ENCODE results near the gene RPS6KA5.
A peak's percentile ranks its signal among the peaks of the same experiment; 100 is the strongest.
"Not testable (repeated sequence)": the region's sequence is repeated elsewhere in the genome, so short reads cannot be mapped to it uniquely, and the experiment has no call there.

The RPS6KA5 gene

DNA sequence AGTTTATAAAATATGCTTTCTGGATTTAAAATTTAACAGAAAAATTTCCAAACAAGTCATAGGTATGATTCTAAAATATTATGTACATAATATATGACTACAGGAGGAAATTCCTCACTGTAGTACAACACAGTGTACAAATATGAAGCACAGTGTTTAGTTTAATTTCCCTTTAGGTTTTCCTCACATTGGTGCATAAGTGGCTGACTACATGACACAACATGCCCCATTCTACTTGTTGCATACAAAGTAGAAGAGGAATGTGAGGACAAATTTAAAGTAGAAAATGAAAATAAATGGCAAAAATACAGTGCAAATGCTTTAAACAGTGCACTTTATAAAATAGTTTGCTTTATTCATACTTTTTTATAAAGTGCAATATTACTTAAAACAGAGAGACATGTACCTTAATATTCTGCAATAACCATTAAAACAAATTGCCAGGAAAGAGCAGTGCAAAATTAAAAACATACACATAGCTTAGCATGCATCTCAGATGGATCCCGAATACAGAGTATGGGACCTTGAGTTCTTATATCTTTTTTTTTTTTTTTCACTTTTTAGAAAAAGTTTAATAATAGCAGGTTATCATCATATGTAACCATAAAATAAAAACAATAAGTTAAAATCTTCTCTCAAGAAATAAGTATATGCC is 189.4 kb downstream of the RPS6KA5 start:
- DNase-seq (ENCODE audit: low read depth) = no peak

GRCh38 chr14:90867501-90867900 is 192.9 kb downstream of the RPS6KA5 start:
- DNase-seq (ENCODE audit: low read depth) = no peak

DNA sequence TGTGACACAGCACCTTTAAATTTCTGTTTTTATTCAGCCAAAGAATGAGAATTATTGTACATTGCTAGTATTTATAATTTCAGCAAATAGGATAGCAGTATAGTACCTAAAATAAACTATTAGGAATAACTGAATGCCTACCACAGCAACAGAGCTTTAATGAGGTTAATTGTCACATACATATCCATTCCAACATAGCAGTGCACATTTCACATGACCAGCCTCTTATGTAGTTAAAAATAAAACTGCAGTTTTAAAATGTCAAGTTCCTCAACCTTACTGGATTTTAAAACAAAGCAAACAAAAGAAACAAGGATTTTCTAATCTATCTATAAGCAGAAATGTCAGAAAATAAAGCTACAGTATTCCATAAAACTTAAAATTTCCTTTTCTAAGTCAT is 193.6 kb downstream of the RPS6KA5 start:
- no peak for DNase-seq (ENCODE audit: low read depth)

GRCh38 chr14:90864741-90865140 is 195.7 kb downstream of the RPS6KA5 start:
- no peak for DNase-seq (ENCODE audit: low read depth)

- no peak for DNase-seq (ENCODE audit: low read depth)
Observed at GRCh38 chr14:90858511-90858910, 201.9 kb downstream of the RPS6KA5 start.

DNA sequence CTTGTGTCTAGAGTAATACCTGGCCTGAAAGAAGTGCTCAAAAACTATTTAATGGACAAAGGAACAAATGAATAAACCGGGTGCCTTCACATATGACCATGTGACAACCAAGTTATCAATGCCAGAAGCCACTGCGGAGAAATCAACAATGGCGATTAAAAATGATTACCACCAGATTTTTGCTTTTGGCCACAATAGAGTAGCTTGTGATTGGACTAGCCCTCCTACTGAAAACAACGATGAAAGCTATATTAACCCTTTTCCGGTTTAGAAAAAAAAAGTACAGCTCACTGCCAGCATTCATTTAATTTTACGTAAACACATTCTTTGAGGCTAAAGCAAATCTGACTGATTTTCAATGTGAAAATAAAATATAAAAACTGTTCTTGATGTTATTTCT is 202.6 kb downstream of the RPS6KA5 start:
- no peak for DNase-seq (ENCODE audit: low read depth)

DNA sequence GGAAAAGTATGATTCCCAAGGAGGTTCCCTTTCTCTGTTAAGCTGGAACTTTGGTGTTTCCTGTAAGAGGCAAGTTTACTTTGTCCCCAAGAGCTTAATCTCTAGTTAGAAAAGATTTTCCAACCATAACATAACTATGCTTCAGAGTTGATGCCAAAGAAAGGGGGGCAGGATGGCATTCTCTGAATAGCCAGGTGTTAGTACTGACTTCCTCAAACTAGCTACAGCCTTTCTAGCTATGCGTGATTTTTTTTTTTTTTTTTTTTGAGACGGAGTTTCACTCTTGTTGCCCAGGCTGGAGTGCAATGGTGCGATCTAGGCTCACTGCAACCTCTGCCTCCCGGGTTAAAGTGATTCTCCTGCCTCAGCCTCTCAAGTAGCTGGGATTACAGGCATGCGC is 204.3 kb downstream of the RPS6KA5 start:
- DNase-seq (ENCODE audit: low read depth) = not testable (repeated sequence)

GRCh38 chr14:90853116-90853515 is 207.3 kb downstream of the RPS6KA5 start:
- DNase-seq (ENCODE audit: low read depth) = no peak

- no peak for DNase-seq (ENCODE audit: low read depth)
Observed at GRCh38 chr14:90851327-90852036, 209.0 kb downstream of the RPS6KA5 start.

DNA sequence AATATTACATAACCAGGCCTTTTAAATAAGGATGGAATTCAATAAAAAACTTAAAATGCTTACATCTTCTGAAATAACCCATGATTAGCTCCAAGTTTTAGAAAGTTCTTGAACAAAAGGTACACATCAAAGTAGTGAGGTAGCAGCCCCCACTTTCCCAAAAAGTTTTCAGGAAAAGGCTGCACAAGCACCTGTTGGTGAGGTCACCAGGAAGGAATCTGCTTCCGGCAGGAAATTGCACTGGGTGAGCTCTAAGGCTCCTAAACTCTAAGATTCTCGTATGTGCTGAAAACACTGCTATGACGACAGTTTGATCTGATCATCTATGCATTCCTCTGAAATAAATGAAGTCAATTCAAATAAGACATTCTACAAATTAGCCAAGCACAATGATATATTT is 210.0 kb downstream of the RPS6KA5 start:
- DNase-seq (ENCODE audit: low read depth) = no peak

DNA sequence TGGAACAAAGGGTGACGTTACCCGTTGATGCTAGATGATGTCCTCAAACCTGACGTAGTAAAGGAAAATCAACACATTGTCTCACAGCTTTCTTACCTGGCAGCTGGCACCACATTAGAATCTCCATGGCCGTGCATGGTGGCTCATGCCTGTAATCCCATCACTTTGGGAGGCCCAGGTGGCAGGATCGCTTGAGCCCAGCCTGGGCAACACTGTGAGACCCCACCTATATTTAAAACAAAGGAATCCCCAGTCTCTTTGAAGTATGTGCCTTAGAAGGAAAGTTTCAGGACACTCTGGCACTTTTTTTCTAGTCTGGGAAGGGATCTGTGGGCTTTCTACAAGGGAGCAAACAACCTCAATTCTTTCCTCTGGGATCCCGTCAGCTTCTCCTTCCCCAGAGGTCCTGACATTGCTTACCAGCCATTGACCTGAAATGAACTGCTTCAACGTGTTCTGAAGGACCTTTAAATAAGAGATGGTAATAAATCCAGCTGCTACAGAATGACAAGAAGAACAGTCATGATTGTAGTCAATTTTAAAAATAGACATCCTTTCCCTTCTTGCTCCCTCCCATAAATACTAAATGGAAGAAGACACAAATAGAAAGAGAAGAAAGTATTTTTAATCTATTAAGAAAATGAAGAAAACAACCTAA is 210.5 kb downstream of the RPS6KA5 start:
- no peak for DNase-seq (ENCODE audit: low read depth)

- DNase-seq (ENCODE audit: low read depth) = no peak
Observed at GRCh38 chr14:90848944-90849731, 211.3 kb downstream of the RPS6KA5 start.

DNA sequence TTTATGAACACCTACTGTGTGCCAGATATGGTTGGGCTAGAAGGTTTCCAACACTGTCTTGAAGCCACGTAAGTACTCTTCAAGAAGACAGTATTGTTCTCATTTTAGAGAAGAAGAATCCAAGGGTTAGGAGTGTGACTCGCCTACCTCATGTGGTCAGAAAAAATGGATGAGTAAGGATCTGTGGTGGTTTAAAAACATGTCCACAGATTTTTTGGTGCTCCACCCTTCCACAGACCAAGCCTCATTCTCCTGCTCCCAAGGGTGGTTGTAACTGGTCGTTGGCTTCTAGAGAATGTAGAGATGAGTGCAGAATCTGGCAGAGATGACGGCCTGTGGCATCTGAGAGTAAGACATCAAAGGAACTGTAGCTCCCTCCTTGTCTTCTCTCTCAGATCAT is 213.9 kb downstream of the RPS6KA5 start:
- peak; percentile 78 for DNase-seq (ENCODE audit: low read depth)

DNA sequence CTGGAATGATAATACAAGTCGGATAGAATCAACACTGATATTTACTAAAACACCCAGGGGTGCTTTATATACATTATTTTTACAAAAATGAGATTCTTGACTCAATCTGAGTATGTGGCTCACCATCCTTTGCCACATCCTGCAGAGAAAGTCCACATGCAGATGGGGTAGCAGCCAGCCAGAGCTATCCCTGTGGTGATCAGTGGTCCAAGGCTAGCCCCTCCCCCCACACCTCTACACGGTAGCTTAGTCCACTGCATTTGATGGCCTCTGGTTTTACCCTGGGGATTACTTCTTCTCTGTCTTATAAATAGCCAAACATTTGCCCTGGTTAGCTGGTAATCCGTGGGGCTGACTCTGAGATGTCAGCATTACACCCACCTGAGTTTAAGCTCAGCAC is 216.1 kb downstream of the RPS6KA5 start:
- no peak for DNase-seq (ENCODE audit: low read depth)

DNA sequence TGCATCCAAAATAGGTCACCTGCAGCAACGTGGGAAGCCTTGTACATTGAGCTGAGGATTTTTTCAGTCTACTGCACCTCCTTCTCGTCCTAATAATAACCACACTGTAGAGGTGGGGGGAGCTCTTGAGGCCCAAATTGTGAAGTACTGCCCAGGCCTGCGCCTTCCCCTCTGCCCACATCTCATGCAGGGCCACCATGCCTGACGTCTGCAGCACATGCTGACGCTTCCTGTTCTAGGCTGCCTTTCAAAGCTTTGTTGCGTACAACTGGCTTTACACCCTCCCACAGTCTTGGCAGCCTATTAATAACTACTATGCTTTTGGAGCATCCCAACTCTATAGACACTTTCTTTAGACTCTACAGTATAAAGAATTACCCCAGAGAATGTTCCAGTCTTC is 217.7 kb downstream of the RPS6KA5 start:
- no peak for DNase-seq (ENCODE audit: low read depth)

GRCh38 chr14:90840667-90841066 is 219.8 kb downstream of the RPS6KA5 start:
- DNase-seq (ENCODE audit: low read depth) = not testable (repeated sequence)

GRCh38 chr14:90839889-90840266 is 220.6 kb downstream of the RPS6KA5 start:
- no peak for DNase-seq (ENCODE audit: low read depth)

DNA sequence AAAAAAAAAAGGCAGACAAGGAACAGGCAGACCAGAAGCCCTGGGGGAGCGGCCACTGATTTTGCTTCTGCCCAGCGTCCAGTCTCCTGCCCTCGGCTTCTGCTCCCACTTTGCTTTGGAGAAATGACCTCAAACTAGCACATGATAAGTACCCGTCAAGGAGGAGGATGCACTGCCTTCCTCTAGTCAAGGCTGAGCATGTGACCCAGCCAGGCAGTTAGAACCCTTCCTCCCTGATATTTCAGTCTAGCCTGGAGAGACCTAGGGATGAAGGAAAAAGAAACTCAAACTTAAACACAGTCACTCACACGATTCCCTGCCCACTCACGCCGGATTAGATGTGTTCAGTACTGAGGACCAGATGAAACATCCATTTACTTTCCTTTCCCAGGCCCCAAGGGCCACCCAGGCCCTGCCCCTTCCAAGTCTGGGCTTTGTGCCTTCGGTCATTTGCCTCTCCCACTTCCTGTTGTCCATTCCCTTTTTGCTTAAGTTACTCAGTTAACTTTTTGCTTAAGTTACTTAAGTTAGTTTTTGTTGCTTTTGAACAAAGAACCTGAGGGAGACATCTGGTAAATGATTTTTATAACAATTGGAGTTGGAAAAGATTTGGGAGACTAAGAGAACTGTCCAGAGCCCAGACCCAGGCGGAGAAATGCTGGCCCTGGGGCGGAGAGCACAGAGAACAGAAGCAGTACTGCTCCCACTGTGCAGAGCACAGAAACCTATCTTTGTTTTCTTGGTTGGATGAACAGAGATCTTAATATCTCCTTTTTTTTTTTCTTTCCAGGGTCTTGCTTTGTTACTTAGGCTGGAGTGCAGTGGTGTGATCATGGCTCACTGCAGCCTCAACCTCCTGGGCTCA is 221.2 kb downstream of the RPS6KA5 start:
- DNase-seq (ENCODE audit: low read depth) = peak; percentile 45

GRCh38 chr14:90838531-90838930 is 221.9 kb downstream of the RPS6KA5 start:
- DNase-seq (ENCODE audit: low read depth) = not testable (repeated sequence)

- DNase-seq (ENCODE audit: low read depth) = no peak
Observed at GRCh38 chr14:90837355-90837754, 223.1 kb downstream of the RPS6KA5 start.

- no peak for DNase-seq (ENCODE audit: low read depth)
Observed at GRCh38 chr14:90836692-90837063, 223.8 kb downstream of the RPS6KA5 start.

DNA sequence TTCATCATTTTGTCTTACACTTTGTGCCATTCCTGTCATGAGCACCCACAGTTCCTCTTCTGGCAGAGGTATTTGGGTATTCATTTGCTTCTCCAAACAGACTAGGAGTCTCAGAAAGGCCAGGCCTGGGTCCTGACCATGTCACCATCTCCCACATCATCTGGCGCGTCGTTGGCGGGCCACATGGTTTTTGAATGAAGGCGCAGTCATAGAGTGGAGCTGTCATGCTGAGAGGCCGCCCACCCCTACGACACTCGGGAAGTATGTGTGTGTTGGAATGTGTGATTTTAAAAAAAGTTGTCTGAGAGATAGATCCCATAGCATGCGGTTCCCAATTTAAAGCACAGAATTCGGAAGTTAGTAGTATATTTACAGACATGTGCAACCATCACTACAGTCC is 228.6 kb downstream of the RPS6KA5 start:
- DNase-seq (ENCODE audit: low read depth) = no peak

Measured in GM04503 (cell line).